ENCODE results near the gene ALG3.

DNA sequence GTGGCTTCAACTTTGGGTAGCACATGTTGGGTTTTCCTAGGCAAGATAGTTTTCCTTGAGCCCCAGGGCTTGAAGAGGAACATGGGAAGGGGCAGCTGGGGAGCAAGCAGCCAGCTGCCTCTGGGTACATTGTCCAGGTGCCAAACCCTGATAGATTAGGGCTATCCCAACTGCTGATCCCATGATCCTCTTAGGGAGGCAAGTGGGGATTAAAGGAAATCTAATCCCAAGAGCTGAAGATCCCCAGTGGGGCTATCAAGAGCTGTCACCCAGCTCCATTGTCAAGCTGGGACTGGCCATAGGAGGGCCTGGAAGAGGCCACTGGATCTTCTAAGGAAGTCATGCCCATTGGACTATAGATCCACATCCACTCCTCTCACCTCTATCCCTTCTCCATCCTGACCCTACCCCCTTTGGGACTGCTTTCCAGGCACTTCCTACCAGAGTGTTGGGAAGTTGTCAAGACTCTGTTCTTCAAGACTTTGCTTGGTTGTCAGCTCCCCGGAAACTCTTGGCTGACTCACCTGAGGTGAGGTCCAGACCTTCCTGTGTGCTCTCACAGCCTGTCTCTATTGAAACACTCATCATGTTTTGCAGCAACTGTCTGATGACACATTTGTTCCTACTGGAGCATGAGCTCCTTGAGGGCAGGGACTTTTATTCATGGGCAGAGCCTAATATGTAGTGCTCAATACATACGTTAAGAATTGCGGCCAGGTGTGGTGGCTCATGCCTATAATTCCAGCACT, 6.7 kb upstream of the ALG3 start:
- TF ChIP-seq NR2F6 (CRISPR knock-in tag; IDR thresholded peaks at IDR 0.05) (no peak), ESRRA (IDR thresholded peaks at IDR 0.05; ENCODE audit: borderline replicate concordance, low read depth) (no peak), POLR2G (IDR thresholded peaks at IDR 0.05; ENCODE audit: low read depth, low read length) (no peak), EWSR1 (IDR thresholded peaks at IDR 0.05; ENCODE audit: borderline replicate concordance, low read depth, partially characterized antibody) (no peak), NRF1 (conservative IDR thresholded peaks at IDR 0.05 in 1 of 2, IDR thresholded peaks at IDR 0.05 in 1 of 2) (no peak), NELFE (IDR thresholded peaks at IDR 0.05; ENCODE audit: insufficient read depth, insufficient read length) (no peak), CHD1 (IDR thresholded peaks at IDR 0.05; ENCODE audit: low read length) (no peak), SIN3A (IDR thresholded peaks at IDR 0.05; ENCODE audit: borderline replicate concordance in 2 of 2, control insufficient read depth in 1 of 2, low read depth in 2 of 2, low read length in 2 of 2) (no peak), CHCHD3 (CRISPR knock-in tag; IDR thresholded peaks at IDR 0.05) (no peak), YY1 (IDR thresholded peaks at IDR 0.05; ENCODE audit: borderline replicate concordance in 1 of 3, control insufficient read depth in 1 of 3, extremely low read depth in 1 of 3, insufficient read depth in 3 of 3, insufficient read length in 1 of 3, insufficient replicate concordance in 2 of 3, low read depth in 1 of 3, low read length in 2 of 3) (no peak), PRPF4 (IDR thresholded peaks at IDR 0.05; ENCODE audit: insufficient read depth, low read depth, low read length, poor library complexity, severe bottlenecking) (no peak)
- TF ChIP-seq, protein P1, sequence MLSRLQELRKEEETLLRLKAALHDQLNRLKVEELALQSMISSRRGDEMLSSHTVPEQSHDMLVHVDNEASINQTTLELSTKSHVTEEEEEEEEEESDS (CRISPR knock-in tag; IDR thresholded peaks at IDR 0.05), result no peak
- TF ChIP-seq, protein P2, sequence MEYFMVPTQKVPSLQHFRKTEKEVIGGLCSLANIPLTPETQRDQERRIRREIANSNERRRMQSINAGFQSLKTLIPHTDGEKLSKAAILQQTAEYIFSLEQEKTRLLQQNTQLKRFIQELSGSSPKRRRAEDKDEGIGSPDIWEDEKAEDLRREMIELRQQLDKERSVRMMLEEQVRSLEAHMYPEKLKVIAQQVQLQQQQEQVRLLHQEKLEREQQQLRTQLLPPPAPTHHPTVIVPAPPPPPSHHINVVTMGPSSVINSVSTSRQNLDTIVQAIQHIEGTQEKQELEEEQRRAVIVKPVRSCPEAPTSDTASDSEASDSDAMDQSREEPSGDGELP (CRISPR knock-in tag; IDR thresholded peaks at IDR 0.05; ENCODE audit: borderline replicate concordance), result no peak

Data from K562 (cell line).